Left lung (tissue), 10 donors: ENCODE measurements around the gene HAPLN1. TPM values are rescaled to one million over a fixed set of nuclear protein-coding genes. Genes with fewer than 3 reads are reported as not detected.

Experiments
- ATAC-seq: fragments of 200-7000 bp; cut with Tn5 transposase; one replicate; pipeline ENCODE4 v1.9.1; 2020; ENCODE audit warnings: moderate library complexity
- DNase-seq, 4 donors: peaks; one replicate each; pipeline ENCODE4 v3.0.0-alpha.2; 2013 to 2020
- H3K27ac ChIP-seq, 2 donors: fragments of 200-600 bp; sonication (generic) in 1 of 2; one replicate each; pipeline versions ENCODE4 v1.5.0 to v1.8.0; 2020 to 2021
- H3K27me3 ChIP-seq, 2 donors: fragments of 200-600 bp; sonication (generic) in 1 of 2; one replicate each; pipeline versions ENCODE4 v1.5.0 to v1.8.0; 2020 to 2021
- H3K36me3 ChIP-seq, 2 donors: fragments of 200-600 bp; sonication (generic) in 1 of 2; one replicate each; pipeline versions ENCODE4 v1.5.0 to v1.8.0; 2020 to 2021
- H3K4me1 ChIP-seq, 2 donors: fragments of 200-600 bp; one replicate each; pipeline ENCODE4 v1.8.0; 2021
- H3K4me3 ChIP-seq, 2 donors: fragments of 200-600 bp; sonication (generic) in 1 of 2; one replicate each; pipeline versions ENCODE4 v1.5.0 to v1.8.0; 2020 to 2021; ENCODE audit warnings: mild to moderate bottlenecking in 1 of 2
- H3K9me3 ChIP-seq, 2 donors: fragments of 200-600 bp; sonication (generic) in 1 of 2; one replicate each; pipeline versions ENCODE4 v1.5.0 to v1.8.0; 2020 to 2021
- intact Hi-C, 2 donors: fragments of 100-400 bp; cut with DNase I; formaldehyde crosslinking; loops; one replicate each; pipeline versions ENCODE4 v1.11.2 to v1.14.2; 2022
- polyA plus RNA-seq, 6 donors: library from polyadenylated mRNA; unstranded; fragments of 120-200 nt; gene quantifications; one replicate each; pipeline ENCODE4 v1.2.1, GENCODE V29; 2013; ENCODE audit not compliant: insufficient read length in 6 of 6
- total RNA-seq, 2 donors: library from RNA; stranded (reverse); fragmentation: NEBNext Ultra II Directional; extraction: Animal tissue kit (Norgen Biotek cat#: 25700); gene quantifications; one replicate each; pipeline ENCODE4 v1.2.1, GENCODE V29; 2021
- TF ChIP-seq, protein P1 (sequence below), 2 donors: fragments of 200-600 bp; sonication (generic) in 1 of 2; IDR thresholded peaks; one replicate each; pipeline versions ENCODE4 v1.5.0 to v1.8.0; 2021; ENCODE audit warnings: antibody characterized with exemption in 2 of 2
- donor health status: DM: no; HTN: yes; CAD: no.
- donor health status: DM: no; HTN: no; CAD: no.

The HAPLN1 gene
- total and polyA plus RNA-seq, 8 donors = 0.05 to 3.7 (median 1.8) TPM

GRCh38 chr5:83752700-83753099 lies 32.0 kb upstream of the HAPLN1 start:
- no peak overlapping the region for H3K4me3 ChIP-seq
- ATAC-seq (no peak), DNase-seq (no peak)
- no peaks in the 10 kb centered on the region for H3K27me3 ChIP-seq
- H3K9me3 ChIP-seq = peaks cover 0 to 4% of the 10 kb centered on the region in 2 donors
- H3K36me3 ChIP-seq = no peaks in the 10 kb centered on the region
- H3K4me1 ChIP-seq = no peaks in the 10 kb centered on the region
- intact Hi-C loops = no loop called here
- H3K27ac ChIP-seq = no peak overlapping the region
- TF ChIP-seq, protein P1, sequence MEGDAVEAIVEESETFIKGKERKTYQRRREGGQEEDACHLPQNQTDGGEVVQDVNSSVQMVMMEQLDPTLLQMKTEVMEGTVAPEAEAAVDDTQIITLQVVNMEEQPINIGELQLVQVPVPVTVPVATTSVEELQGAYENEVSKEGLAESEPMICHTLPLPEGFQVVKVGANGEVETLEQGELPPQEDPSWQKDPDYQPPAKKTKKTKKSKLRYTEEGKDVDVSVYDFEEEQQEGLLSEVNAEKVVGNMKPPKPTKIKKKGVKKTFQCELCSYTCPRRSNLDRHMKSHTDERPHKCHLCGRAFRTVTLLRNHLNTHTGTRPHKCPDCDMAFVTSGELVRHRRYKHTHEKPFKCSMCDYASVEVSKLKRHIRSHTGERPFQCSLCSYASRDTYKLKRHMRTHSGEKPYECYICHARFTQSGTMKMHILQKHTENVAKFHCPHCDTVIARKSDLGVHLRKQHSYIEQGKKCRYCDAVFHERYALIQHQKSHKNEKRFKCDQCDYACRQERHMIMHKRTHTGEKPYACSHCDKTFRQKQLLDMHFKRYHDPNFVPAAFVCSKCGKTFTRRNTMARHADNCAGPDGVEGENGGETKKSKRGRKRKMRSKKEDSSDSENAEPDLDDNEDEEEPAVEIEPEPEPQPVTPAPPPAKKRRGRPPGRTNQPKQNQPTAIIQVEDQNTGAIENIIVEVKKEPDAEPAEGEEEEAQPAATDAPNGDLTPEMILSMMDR (IDR thresholded peaks at IDR 0.05) = no peak

GRCh38 chr5:83751201-83751600 lies 30.5 kb upstream of the HAPLN1 start:
- no peaks in the 10 kb centered on the region for H3K36me3 ChIP-seq
- TF ChIP-seq, protein P1 (IDR thresholded peaks at IDR 0.05) = no peak
- H3K4me3 ChIP-seq = no peak overlapping the region
- DNase-seq (no peak), ATAC-seq (no peak)
- intact Hi-C loops = no loop called here
- no peaks in the 10 kb centered on the region for H3K27me3 ChIP-seq
- no peaks in the 10 kb centered on the region for H3K4me1 ChIP-seq
- peaks cover 0 to 10% of the 10 kb centered on the region in 2 donors for H3K9me3 ChIP-seq
- no peak overlapping the region for H3K27ac ChIP-seq

GRCh38 chr5:83750749-83751148 lies 30.1 kb upstream of the HAPLN1 start:
- DNase-seq = peak in 1 of 4 donors; percentile 3
- H3K9me3 ChIP-seq = peaks cover 0 to 10% of the 10 kb centered on the region in 2 donors
- intact Hi-C loops = no loop called here
- H3K36me3 ChIP-seq = no peaks in the 10 kb centered on the region
- no peaks in the 10 kb centered on the region for H3K4me1 ChIP-seq
- no peak overlapping the region for H3K4me3 ChIP-seq
- TF ChIP-seq, protein P1 (IDR thresholded peaks at IDR 0.05) = no peak
- ATAC-seq = no peak
- H3K27ac ChIP-seq = no peak overlapping the region
- H3K27me3 ChIP-seq = no peaks in the 10 kb centered on the region

DNA sequence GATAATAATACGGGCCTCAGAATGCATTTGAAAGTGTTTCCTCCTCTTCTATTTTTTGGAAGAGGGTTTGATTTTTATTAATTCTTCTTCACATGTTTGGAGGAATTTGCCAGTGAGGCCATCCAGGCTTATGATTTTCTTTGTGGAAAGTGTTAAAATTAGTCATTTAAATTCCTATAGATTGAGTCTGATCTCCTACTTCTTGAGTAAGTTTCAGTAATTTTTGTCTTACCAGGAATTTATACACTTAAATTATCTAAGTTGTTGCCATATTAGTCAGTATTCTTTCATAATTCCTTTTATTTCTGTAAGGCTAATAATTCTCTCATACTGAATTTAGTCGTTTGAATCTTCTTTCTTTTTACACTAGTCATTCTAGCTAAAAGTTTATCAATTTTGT lies 25.2 kb upstream of the HAPLN1 start:
- Histone ChIP-seq H3K9me3 (peaks cover 0 to 10% of the 10 kb centered on the region in 2 donors), H3K27me3 (no peaks in the 10 kb centered on the region), H3K4me1 (no peaks in the 10 kb centered on the region), H3K27ac (no peak overlapping the region), H3K36me3 (no peaks in the 10 kb centered on the region), H3K4me3 (no peak overlapping the region)
- TF ChIP-seq, protein P1 (IDR thresholded peaks at IDR 0.05) = no peak
- intact Hi-C loops = no loop called here
- ATAC-seq = no peak
- no peak for DNase-seq

DNA sequence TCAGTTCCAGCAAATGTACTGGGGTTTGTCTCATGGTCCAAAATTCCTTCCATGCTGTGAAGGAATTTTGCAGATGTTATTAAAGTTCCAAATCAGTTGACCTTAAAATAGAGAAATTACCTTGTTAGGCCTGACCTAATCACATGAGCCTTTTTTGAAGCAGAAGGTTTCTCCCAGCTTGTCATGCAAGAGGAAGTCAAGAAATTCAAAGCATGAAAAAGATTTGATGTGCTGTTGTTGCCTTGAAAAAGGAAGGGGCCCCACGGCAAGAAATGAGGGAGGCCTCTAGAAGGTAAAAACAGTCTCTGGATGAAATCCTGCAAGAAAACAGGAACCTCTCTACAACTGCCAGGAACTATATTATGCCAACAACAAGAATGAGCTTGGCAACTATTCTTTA lies 24.2 kb upstream of the HAPLN1 start:
- intact Hi-C loops = no loop called here
- Histone ChIP-seq H3K27me3 (no peaks in the 10 kb centered on the region), H3K4me3 (no peak overlapping the region), H3K27ac (no peak overlapping the region), H3K9me3 (peaks cover 0 to 5% of the 10 kb centered on the region in 2 donors), H3K4me1 (no peaks in the 10 kb centered on the region), H3K36me3 (no peaks in the 10 kb centered on the region)
- ATAC-seq = no peak
- TF ChIP-seq, protein P1 (IDR thresholded peaks at IDR 0.05) = no peak
- no peak for DNase-seq
